ENCODE data around the gene SPRED3. TPM values are rescaled to one million over a fixed set of nuclear protein-coding genes. Genes with fewer than 3 reads are reported as not detected.

Gene SPRED3
- total and polyA plus RNA-seq, 2 donors (not counting 1 experiment from before 2014, with no cell fraction given), result 1.1 to 1.7 TPM

DNA sequence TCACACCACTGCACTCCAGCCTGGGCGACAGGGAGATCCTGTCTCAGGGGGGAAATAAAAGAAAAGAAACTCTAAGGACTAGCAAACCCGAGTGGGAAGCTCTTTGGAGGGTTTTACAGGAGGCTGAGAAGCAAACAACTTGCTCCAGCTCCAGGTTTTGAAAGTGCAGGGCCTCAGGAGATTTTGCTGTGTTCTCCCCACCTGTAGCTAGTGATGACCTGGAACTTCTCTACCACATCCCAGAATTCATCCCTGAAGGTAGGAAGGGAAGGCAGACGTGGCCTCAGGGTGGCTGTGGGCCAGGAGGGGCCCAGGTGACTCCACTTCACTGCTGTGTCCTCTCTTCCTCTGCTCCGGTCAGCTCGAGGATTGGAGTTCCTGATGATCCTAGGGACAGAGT, 30.4 kb upstream of the SPRED3 start:
- H3K4me2 ChIP-seq (replicated peaks; ENCODE audit: low read depth, low read length, poor library complexity, severe bottlenecking), result no peak overlapping the region
- no peaks in the 10 kb centered on the region for H3K79me2 ChIP-seq (ENCODE audit: control insufficient read depth, insufficient read depth, low read length)
- no peaks in the 10 kb centered on the region for H3K36me3 ChIP-seq (replicated peaks in 1 of 2; ENCODE audit: control extremely low read depth in 1 of 2, control insufficient read depth in 1 of 2, extremely low read depth in 1 of 2, insufficient read depth in 2 of 2, low read length in 1 of 2)
- no peak for TF ChIP-seq EZH2 (IDR thresholded peaks at IDR 0.05; ENCODE audit: borderline replicate concordance, insufficient read depth, low read depth, low read length, poor library complexity, severe bottlenecking)
- TF ChIP-seq, protein P1, sequence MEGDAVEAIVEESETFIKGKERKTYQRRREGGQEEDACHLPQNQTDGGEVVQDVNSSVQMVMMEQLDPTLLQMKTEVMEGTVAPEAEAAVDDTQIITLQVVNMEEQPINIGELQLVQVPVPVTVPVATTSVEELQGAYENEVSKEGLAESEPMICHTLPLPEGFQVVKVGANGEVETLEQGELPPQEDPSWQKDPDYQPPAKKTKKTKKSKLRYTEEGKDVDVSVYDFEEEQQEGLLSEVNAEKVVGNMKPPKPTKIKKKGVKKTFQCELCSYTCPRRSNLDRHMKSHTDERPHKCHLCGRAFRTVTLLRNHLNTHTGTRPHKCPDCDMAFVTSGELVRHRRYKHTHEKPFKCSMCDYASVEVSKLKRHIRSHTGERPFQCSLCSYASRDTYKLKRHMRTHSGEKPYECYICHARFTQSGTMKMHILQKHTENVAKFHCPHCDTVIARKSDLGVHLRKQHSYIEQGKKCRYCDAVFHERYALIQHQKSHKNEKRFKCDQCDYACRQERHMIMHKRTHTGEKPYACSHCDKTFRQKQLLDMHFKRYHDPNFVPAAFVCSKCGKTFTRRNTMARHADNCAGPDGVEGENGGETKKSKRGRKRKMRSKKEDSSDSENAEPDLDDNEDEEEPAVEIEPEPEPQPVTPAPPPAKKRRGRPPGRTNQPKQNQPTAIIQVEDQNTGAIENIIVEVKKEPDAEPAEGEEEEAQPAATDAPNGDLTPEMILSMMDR (IDR thresholded peaks at IDR 0.05), result no peak
- no peak for ATAC-seq (ENCODE audit: low read depth)
- no peaks in the 10 kb centered on the region for H4K20me1 ChIP-seq (ENCODE audit: control insufficient read depth, insufficient read depth, low read length, poor library complexity, severe bottlenecking)
- no peak for DNase-seq
- peaks cover 0 to 6% (median 0%) of the 10 kb centered on the region in 3 donors for H3K9me3 ChIP-seq (ENCODE audit: control extremely low read depth in 1 of 3, control insufficient read depth in 2 of 3, insufficient read depth in 1 of 3, low read length in 2 of 3)
- 52% methylated on average over 5 of the region's 5 CpGs for WGBS (ENCODE audit: insufficient coverage)
- peaks cover 0 to 18% (median 2%) of the 10 kb centered on the region in 4 experiments for H3K27me3 ChIP-seq (replicated peaks in 1 of 4; ENCODE audit: control extremely low read depth in 1 of 4, control insufficient read depth in 3 of 4, insufficient read depth in 4 of 4, low read length in 3 of 4)
- no peak overlapping the region for H2AFZ ChIP-seq (ENCODE audit: insufficient read depth, low read depth, low read length, poor library complexity, severe bottlenecking)
- H3K27ac ChIP-seq (ENCODE audit: low read length in 2 of 2), result no peak overlapping the region
- H3K4me1 ChIP-seq (ENCODE audit: control insufficient read depth in 2 of 2, insufficient read depth in 2 of 2, low read length in 2 of 2), result peaks cover 7 to 17% of the 10 kb centered on the region in 2 donors
- Mint-ChIP-seq H3K27ac (no peak overlapping the region), H3K27me3 (peaks cover 13% of the 10 kb centered on the region), H3K4me1 (peaks cover 17% of the 10 kb centered on the region), H3K9me3 (ENCODE audit: insufficient read depth) (no peaks in the 10 kb centered on the region), H3K4me3 (no peak overlapping the region)
- ChIA-PET CTCF (interaction anchor here (0.8 kb wide), 1 partner anchor 16 kb away, joined by 3 read pairs; the partner anchor contains the start of gene PSMD8), POLR2A (no interaction called here)
- no peak overlapping the region for H3K4me3 ChIP-seq (ENCODE audit: control extremely low read depth in 1 of 5, extremely low read depth in 1 of 5, insufficient read depth in 1 of 5, low read depth in 2 of 5, low read length in 4 of 5)
- H3K9ac ChIP-seq (ENCODE audit: low read length), result no peak overlapping the region
- intact Hi-C loops (cut with micrococcal nuclease), result no loop called here

DNA sequence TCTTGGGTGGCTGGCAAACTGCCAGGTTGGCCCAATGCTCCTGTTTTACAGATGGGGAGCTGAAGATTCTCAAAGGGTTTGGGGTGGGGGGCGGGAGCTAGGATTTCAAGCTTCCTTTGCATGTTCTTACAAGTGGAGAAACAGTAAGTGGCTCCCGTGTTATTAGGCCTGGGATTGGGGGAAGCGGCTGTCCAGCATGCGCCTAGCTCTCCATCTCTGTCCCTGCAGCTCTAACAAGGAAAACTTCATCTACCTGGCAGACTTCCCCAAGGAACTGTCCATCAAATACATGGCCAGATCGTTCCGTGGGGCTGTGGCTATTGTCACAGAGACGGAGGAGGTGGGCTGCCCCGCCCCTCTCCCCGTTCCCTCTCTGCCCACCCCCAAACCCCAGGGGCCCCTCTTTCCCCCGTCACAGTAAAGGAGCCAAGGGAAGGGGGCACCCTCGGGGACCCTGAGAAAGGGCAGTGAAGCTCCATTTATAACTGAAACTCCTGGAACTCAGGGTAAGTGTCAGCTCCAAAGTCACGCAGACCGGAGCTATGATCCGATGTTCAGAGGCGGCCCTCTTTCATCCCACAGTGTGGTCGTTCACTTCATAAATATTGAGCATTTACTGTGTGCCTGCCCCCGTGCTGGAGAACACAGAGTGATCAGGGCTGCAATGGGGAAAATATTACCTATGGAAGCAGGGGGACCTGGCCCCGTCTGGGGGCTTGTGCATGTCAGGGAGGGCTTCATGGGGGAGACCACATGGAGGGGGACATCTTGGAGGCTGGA, 29.1 kb upstream of the SPRED3 start:
- Histone ChIP-seq H3K79me2 (ENCODE audit: control insufficient read depth, insufficient read depth, low read length) (no peaks in the 10 kb centered on the region), H3K4me2 (replicated peaks; ENCODE audit: low read depth, low read length, poor library complexity, severe bottlenecking) (no peak overlapping the region), H2AFZ (ENCODE audit: insufficient read depth, low read depth, low read length, poor library complexity, severe bottlenecking) (no peak overlapping the region), H3K27ac (ENCODE audit: low read length in 2 of 2) (no peak overlapping the region), H3K36me3 (replicated peaks in 1 of 2; ENCODE audit: control extremely low read depth in 1 of 2, control insufficient read depth in 1 of 2, extremely low read depth in 1 of 2, insufficient read depth in 2 of 2, low read length in 1 of 2) (no peaks in the 10 kb centered on the region), H4K20me1 (ENCODE audit: control insufficient read depth, insufficient read depth, low read length, poor library complexity, severe bottlenecking) (no peaks in the 10 kb centered on the region), H3K27me3 (replicated peaks in 1 of 4; ENCODE audit: control extremely low read depth in 1 of 4, control insufficient read depth in 3 of 4, insufficient read depth in 4 of 4, low read length in 3 of 4) (peaks cover 0 to 18% (median 2%) of the 10 kb centered on the region in 4 experiments), H3K9me3 (ENCODE audit: control extremely low read depth in 1 of 3, control insufficient read depth in 2 of 3, insufficient read depth in 1 of 3, low read length in 2 of 3) (peaks cover 0 to 6% (median 0%) of the 10 kb centered on the region in 3 donors), H3K4me1 (ENCODE audit: control insufficient read depth in 2 of 2, insufficient read depth in 2 of 2, low read length in 2 of 2) (peaks cover 9 to 20% of the 10 kb centered on the region in 2 donors), H3K4me3 (ENCODE audit: control extremely low read depth in 1 of 5, extremely low read depth in 1 of 5, insufficient read depth in 1 of 5, low read depth in 2 of 5, low read length in 4 of 5) (no peak overlapping the region), H3K9ac (ENCODE audit: low read length) (no peak overlapping the region)
- POLR2A ChIA-PET, result no interaction called here
- CTCF ChIA-PET, result interaction anchor here (0.9 kb wide), 1 partner anchor 459 kb away, joined by 3 read pairs; no protein-coding TSS in a partner anchor
- Mint-ChIP-seq H3K4me3 (peak overlapping the region; percentile 28), H3K9me3 (ENCODE audit: insufficient read depth) (no peaks in the 10 kb centered on the region), H3K27ac (no peak overlapping the region), H3K4me1 (peaks cover 17% of the 10 kb centered on the region), H3K27me3 (peaks cover 13% of the 10 kb centered on the region)
- ATAC-seq (ENCODE audit: low read depth), result no peak
- intact Hi-C loops (cut with micrococcal nuclease), result no loop called here
- no peak for TF ChIP-seq EZH2 (IDR thresholded peaks at IDR 0.05; ENCODE audit: borderline replicate concordance, insufficient read depth, low read depth, low read length, poor library complexity, severe bottlenecking)
- TF ChIP-seq, protein P1 (IDR thresholded peaks at IDR 0.05), result no peak
- no peak for DNase-seq
- 77% methylated on average over 8 of the region's 18 CpGs for WGBS (ENCODE audit: insufficient coverage)

Data from B cell (primary cell).